Measurements from ENCODE around the gene ATAT1. TPM values are rescaled to one million over a fixed set of nuclear protein-coding genes. Genes with fewer than 3 reads are reported as not detected.

The ATAT1 gene
- total and polyA plus RNA-seq, 5 donors: 2.6 to 3.5 (median 3.0) TPM

DNA sequence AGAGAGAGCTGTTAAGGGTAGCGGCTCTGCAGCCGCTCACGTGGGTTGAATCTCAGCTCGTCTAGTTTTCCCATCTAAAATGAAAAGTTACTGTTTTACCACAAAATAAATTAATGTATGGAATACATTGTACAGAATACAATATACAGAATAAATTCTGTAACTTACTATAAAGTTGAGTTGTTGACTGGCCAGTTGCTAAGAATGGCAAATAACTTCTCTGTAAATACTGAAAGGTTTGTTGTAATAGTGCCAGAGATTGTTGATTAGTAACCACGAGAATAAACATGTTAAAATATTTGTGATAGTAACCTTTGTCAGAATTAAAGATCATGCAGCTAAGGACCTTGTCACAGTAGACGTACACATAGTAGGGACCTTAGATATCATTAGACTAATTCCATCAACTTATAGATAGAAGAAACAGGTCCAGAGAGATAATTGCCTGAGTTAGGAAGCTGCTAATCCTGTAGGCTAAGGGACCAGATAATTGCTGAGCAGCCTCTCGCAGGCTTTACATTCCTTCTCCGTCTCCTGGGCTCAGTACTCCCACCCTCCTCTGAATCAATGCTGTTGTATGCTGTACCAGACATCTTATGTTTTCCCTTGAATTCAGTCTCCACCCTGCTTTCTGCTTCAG, 64.7 kb downstream of the ATAT1 start:
- Histone ChIP-seq H3K27ac (ENCODE audit: low read length) (peak overlapping the region; percentile 93), H3K27me3 (ENCODE audit: control insufficient read depth, insufficient read depth) (no peaks in the 10 kb centered on the region), H3K4me3 (ENCODE audit: low read length) (peak overlapping the region; percentile 74), H3K4me1 (ENCODE audit: control insufficient read depth, insufficient read depth, low read length) (peaks cover 3% of the 10 kb centered on the region), H3K9me3 (ENCODE audit: control insufficient read depth, low read length) (no peaks in the 10 kb centered on the region)
- ATAC-seq (no peak), DNase-seq (no peak)
- intact Hi-C loops (cut with DNase I): no loop called here
- 16% methylated on average over 8 of the region's 8 CpGs for WGBS

Small RNA genes within 50 kb of the gene (microRNA-seq; reads per million reads assigned to microRNA genes)
- gene MIR877: 20.9 to 38.3 reads per million in 2 donors

Other genes starting within 250 kb of the ATAT1 start
- 100 to 1,000 TPM; 180 to 230 (median 214) TPM for gene HLA-E, start 137.4 kb upstream of the ATAT1 start, total RNA-seq
- gene HLA-E, start 137.4 kb upstream of the ATAT1 start, polyA plus RNA-seq: 227 TPM
- 10 to 100 TPM; 22.7 to 33.7 (median 24.8) TPM for gene GNL1, start 70.4 kb upstream of the ATAT1 start, total RNA-seq
- 24.2 TPM for gene GNL1, start 70.4 kb upstream of the ATAT1 start, polyA plus RNA-seq
- gene PRR3, start 69.6 kb upstream of the ATAT1 start, total RNA-seq: 1 to 10 TPM; 4.4 to 5.7 (median 4.9) TPM
- 4.2 TPM for gene PRR3, start 69.6 kb upstream of the ATAT1 start, polyA plus RNA-seq
- gene ABCF1, start 55.4 kb upstream of the ATAT1 start, total RNA-seq: 10 to 100 TPM; 36.7 to 40.7 (median 39.2) TPM
- 26.8 TPM for gene ABCF1, start 55.4 kb upstream of the ATAT1 start, polyA plus RNA-seq
- gene PPP1R10, start 9.6 kb upstream of the ATAT1 start, total RNA-seq: 10 to 100 TPM; 36.5 to 46.6 (median 43.4) TPM
- gene PPP1R10, start 9.6 kb upstream of the ATAT1 start, polyA plus RNA-seq: 16.0 TPM
- gene MRPS18B, start 9.0 kb upstream of the ATAT1 start, total RNA-seq: 10 to 100 TPM; 60.2 to 77.5 (median 72.0) TPM
- 97.6 TPM for gene MRPS18B, start 9.0 kb upstream of the ATAT1 start, polyA plus RNA-seq
- 10 to 100 TPM; 37.9 to 53.0 (median 45.5) TPM for gene C6orf136, start 20.3 kb downstream of the ATAT1 start, total RNA-seq
- gene C6orf136, start 20.3 kb downstream of the ATAT1 start, polyA plus RNA-seq: 46.3 TPM
- 10 to 100 TPM; 18.2 to 23.4 (median 20.4) TPM for gene DHX16, start 46.1 kb downstream of the ATAT1 start, total RNA-seq
- 17.0 TPM for gene DHX16, start 46.1 kb downstream of the ATAT1 start, polyA plus RNA-seq
- gene PPP1R18, start 59.8 kb downstream of the ATAT1 start, total RNA-seq: 10 to 100 TPM; 21.8 to 33.9 (median 23.5) TPM
- 23.1 TPM for gene PPP1R18, start 59.8 kb downstream of the ATAT1 start, polyA plus RNA-seq
- 1 to 10 TPM; 2.5 to 5.8 (median 5.0) TPM for gene NRM, start 64.1 kb downstream of the ATAT1 start, total RNA-seq
- 5.3 TPM for gene NRM, start 64.1 kb downstream of the ATAT1 start, polyA plus RNA-seq
- gene MDC1, start 90.4 kb downstream of the ATAT1 start, total RNA-seq: 10 to 100 TPM; 20.7 to 26.6 (median 24.2) TPM
- gene MDC1, start 90.4 kb downstream of the ATAT1 start, polyA plus RNA-seq: 11.1 TPM
- gene TUBB, start 93.5 kb downstream of the ATAT1 start, total RNA-seq: 100 to 1,000 TPM; 130 to 250 (median 200) TPM
- gene TUBB, start 93.5 kb downstream of the ATAT1 start, polyA plus RNA-seq: 170 TPM
- 100 to 1,000 TPM; 180 to 208 (median 199) TPM for gene FLOT1, start 115.8 kb downstream of the ATAT1 start, total RNA-seq
- 264 TPM for gene FLOT1, start 115.8 kb downstream of the ATAT1 start, polyA plus RNA-seq
- 10 to 100 TPM; 22.4 to 60.2 (median 34.1) TPM for gene IER3, start 117.7 kb downstream of the ATAT1 start, total RNA-seq
- 63.6 TPM for gene IER3, start 117.7 kb downstream of the ATAT1 start, polyA plus RNA-seq